ENCODE results near the gene TBX18. TPM values are rescaled to one million over a fixed set of nuclear protein-coding genes. Genes with fewer than 3 reads are reported as not detected.

TBX18 gene
- 0.42 and 0.69 TPM in 2 replicates for polyA plus RNA-seq (2011; rRNA removed)
- polyA minus RNA-seq (2011; rRNA and poly(A)+ RNA removed) = 0.65 and 1.1 TPM in 2 replicates

DNA sequence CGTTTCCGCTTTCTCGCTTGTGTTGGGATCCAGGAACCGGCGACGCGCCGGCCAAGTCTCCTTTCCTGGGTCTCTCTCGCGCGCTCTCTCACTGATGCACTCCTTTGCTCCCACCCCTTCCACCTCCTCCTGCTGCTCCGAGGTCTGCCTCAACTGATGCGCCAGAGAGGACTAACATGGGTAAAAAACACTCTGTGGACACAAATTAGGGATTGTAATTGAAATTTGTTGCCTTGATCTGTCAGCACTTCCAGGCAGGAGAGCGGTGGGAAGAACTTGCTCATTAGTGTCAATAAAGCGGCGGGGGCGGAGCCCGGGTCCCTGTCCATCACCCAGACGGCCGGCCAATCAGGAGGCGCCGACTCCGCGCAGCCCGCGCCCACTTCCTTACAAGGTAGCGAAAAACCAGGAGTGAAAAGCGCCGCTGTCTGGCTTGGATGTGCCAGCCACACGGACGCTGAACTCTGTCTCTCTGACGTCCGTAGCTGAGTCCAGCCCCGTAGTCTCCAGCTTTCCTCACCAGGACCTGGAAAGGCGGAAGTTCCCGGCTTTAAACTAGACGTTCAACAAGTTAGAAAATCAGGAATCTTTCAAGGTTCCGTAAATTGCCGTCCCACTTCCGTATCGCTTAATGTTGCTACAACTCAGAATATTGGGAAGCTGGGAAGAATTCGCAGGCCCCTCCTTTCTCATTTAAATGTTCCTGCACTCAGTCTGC, at the start of gene TBX18:
TBX18 (minus strand) TSS at position 267 of the 718 bp plus-strand sequence. CDS start 417 bp downstream, outside the sequence.
- H3K4me3 ChIP-seq (ENCODE audit: low read depth, low read length) = peak within 1 kb of the TSS; percentile 59
- DNase-seq (ENCODE audit: low read depth, low spot score) = peak; percentile 53
- TF ChIP-seq, protein P1, sequence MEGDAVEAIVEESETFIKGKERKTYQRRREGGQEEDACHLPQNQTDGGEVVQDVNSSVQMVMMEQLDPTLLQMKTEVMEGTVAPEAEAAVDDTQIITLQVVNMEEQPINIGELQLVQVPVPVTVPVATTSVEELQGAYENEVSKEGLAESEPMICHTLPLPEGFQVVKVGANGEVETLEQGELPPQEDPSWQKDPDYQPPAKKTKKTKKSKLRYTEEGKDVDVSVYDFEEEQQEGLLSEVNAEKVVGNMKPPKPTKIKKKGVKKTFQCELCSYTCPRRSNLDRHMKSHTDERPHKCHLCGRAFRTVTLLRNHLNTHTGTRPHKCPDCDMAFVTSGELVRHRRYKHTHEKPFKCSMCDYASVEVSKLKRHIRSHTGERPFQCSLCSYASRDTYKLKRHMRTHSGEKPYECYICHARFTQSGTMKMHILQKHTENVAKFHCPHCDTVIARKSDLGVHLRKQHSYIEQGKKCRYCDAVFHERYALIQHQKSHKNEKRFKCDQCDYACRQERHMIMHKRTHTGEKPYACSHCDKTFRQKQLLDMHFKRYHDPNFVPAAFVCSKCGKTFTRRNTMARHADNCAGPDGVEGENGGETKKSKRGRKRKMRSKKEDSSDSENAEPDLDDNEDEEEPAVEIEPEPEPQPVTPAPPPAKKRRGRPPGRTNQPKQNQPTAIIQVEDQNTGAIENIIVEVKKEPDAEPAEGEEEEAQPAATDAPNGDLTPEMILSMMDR (IDR thresholded peaks at IDR 0.05; ENCODE audit: low read depth, low read length) = no peak; the same call in 1 of the 2 replicates
- H3K27me3 ChIP-seq (ENCODE audit: control insufficient read depth, insufficient read depth, low read length) = peaks cover 68% of the 10 kb centered on the region
- ChIA-PET CTCF (no interaction called here), POLR2A (no interaction called here)
- H3K27ac ChIP-seq (ENCODE audit: low read depth, low read length) = no peak within 1 kb of the TSS
- peaks cover 23% of the 10 kb centered on the region for H3K9me3 ChIP-seq (ENCODE audit: control insufficient read depth, insufficient read depth, low read length)

DNA sequence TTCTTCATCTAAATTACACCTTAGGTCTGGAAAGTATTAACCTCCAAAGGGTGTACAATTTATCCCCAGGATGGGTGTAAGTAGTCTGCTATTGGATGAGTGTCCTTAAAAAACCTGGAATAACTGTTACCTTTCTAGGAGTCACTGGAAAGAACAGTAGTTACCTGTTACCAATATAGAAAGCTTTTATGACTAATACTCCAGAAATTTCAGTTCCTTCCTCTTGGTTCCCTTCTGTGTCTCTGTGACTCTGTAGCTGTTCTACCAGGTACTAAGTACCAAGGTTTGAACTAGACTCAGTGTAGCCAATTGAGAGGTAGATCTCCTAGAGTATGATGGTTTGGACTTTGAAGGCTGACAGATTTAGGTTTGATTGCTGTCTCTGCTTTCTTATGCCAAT, 47.0 kb upstream of the TBX18 start:
- DNase-seq (ENCODE audit: low read depth, low spot score) = no peak
- H3K27ac ChIP-seq (ENCODE audit: low read depth, low read length) = no peak overlapping the region
- ChIA-PET CTCF (no interaction called here), POLR2A (no interaction called here)
- H3K9me3 ChIP-seq (ENCODE audit: control insufficient read depth, insufficient read depth, low read length) = no peaks in the 10 kb centered on the region
- TF ChIP-seq, protein P1 (IDR thresholded peaks at IDR 0.05; ENCODE audit: low read depth, low read length) = no peak
- H3K27me3 ChIP-seq (ENCODE audit: control insufficient read depth, insufficient read depth, low read length) = no peaks in the 10 kb centered on the region
- no peak overlapping the region for H3K4me3 ChIP-seq (ENCODE audit: low read depth, low read length)

DNA sequence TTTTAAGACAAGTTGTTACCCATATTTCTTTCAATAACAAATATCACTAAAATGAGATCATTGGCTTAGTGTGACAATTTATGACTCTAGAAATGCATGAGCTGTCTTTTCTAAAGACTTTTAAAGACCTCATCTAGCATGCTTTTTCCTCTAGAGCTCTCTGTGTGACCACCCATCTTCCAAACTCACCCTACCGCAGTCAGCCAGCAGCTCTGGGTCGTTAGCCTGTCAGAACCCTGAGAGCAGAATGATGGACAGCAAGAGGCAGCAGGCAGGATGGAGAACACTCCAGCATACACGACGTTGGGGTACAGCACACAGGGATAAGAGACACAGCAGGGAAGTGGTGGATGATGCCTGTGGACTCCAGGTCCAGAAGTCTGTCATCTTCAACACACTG, 45.1 kb upstream of the TBX18 start:
- DNase-seq (ENCODE audit: low read depth, low spot score) = no peak
- POLR2A ChIA-PET = no interaction called here
- H3K4me3 ChIP-seq (ENCODE audit: low read depth, low read length) = no peak overlapping the region
- no peaks in the 10 kb centered on the region for H3K9me3 ChIP-seq (ENCODE audit: control insufficient read depth, insufficient read depth, low read length)
- CTCF ChIA-PET = no interaction called here
- no peak overlapping the region for H3K27ac ChIP-seq (ENCODE audit: low read depth, low read length)
- TF ChIP-seq, protein P1 (IDR thresholded peaks at IDR 0.05; ENCODE audit: low read depth, low read length) = no peak
- H3K27me3 ChIP-seq (ENCODE audit: control insufficient read depth, insufficient read depth, low read length) = no peaks in the 10 kb centered on the region

DNA sequence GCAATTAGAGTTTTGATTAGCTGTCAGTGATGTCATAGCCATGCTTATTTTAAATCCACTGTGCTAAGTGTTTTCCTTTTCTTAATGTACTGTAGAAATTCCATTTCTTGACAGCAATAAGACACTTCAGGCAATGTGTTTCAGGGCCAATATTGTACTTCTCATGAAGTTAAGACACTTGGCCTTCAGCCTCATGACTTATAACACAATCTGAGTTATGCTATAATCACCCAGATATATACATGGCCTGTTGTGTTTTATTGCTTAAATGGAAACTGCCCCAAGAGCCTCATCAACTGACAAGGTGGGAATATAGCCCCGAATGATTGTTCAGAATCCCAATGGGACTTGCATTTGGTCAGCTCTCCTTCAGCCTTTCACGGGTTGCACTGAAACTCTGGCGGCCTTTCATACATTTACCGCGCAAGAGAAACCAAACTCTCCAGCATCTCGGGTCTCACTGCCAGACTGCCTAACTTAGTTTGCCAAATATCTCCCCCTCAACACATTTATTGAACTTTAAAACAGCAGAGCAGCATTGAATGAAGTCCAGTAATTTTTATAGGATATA, 44.2 kb upstream of the TBX18 start:
- TF ChIP-seq, protein P1 (IDR thresholded peaks at IDR 0.05; ENCODE audit: low read depth, low read length) = no peak
- POLR2A ChIA-PET = no interaction called here
- Histone ChIP-seq H3K9me3 (ENCODE audit: control insufficient read depth, insufficient read depth, low read length) (no peaks in the 10 kb centered on the region), H3K27me3 (ENCODE audit: control insufficient read depth, insufficient read depth, low read length) (no peaks in the 10 kb centered on the region), H3K27ac (ENCODE audit: low read depth, low read length) (no peak overlapping the region), H3K4me3 (ENCODE audit: low read depth, low read length) (no peak overlapping the region)
- CTCF ChIA-PET = no interaction called here
- no peak for DNase-seq (ENCODE audit: low read depth, low spot score)

DNA sequence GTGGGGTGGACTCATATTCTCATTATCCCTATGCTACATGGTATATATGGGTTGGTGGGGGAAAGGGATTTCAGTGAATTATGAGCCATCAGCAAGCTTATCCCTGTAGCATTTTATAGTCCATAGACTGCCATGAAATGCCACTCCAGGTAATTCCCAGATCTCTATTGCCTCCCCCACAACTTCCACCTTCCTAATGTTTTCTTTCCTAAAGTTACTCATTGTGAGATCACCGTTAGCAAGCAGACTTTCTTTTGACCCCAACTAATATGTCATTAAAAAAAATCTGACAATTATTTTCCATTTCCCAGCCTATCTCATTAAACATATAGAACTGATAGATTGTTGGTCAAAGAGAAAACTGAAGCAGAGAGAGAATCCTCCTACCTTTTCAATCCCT, 40.7 kb upstream of the TBX18 start:
- Histone ChIP-seq H3K4me3 (ENCODE audit: low read depth, low read length) (no peak overlapping the region), H3K27me3 (ENCODE audit: control insufficient read depth, insufficient read depth, low read length) (no peaks in the 10 kb centered on the region), H3K9me3 (ENCODE audit: control insufficient read depth, insufficient read depth, low read length) (no peaks in the 10 kb centered on the region), H3K27ac (ENCODE audit: low read depth, low read length) (no peak overlapping the region)
- TF ChIP-seq, protein P1 (IDR thresholded peaks at IDR 0.05; ENCODE audit: low read depth, low read length) = no peak
- POLR2A ChIA-PET = no interaction called here
- CTCF ChIA-PET = interaction anchor here (0.5 kb wide), 1 partner anchor 369 kb away, joined by 4 read pairs; no protein-coding TSS in a partner anchor
- no peak for DNase-seq (ENCODE audit: low read depth, low spot score)

Measured in AG04450 (cell line).